ENCODE data around the gene B4GALNT3.

- TF ChIP-seq PAX5 (IDR thresholded peaks at IDR 0.05; ENCODE audit: insufficient read depth, low read length, severe bottlenecking) (no peak), POLR2A (IDR thresholded peaks at IDR 0.05; ENCODE audit: low read depth, low read length) (no peak), TAF1 (IDR thresholded peaks at IDR 0.05; ENCODE audit: low read depth, low read length) (no peak), POLR2AphosphoS5 (IDR thresholded peaks at IDR 0.05; ENCODE audit: low read depth, low read length) (no peak)
Measured at GRCh38 chr12:559208-559905, 99.6 kb downstream of the B4GALNT3 start.
